ENCODE measurements around the gene PRELID2.
"Not testable (repeated sequence)": the region's sequence is repeated elsewhere in the genome, so short reads cannot be mapped to it uniquely, and the experiment has no call there.

GRCh38 chr5:145864432-145864831, 29.3 kb upstream of the PRELID2 start:
- not testable (repeated sequence) for TF ChIP-seq PATZ1 (CRISPR knock-in tag; IDR thresholded peaks at IDR 0.05; ENCODE audit: borderline replicate concordance); BACH2 (CRISPR knock-in tag; IDR thresholded peaks at IDR 0.05; ENCODE audit: borderline replicate concordance); ISL1 (CRISPR knock-in tag; IDR thresholded peaks at IDR 0.05); CSDC2 (CRISPR knock-in tag; IDR thresholded peaks at IDR 0.05); POU6F1 (CRISPR knock-in tag; IDR thresholded peaks at IDR 0.05; ENCODE audit: borderline replicate concordance, low read depth); PPARA (CRISPR knock-in tag; IDR thresholded peaks at IDR 0.05; ENCODE audit: borderline replicate concordance); ZNF565 (CRISPR knock-in tag; conservative IDR thresholded peaks at IDR 0.05; ENCODE audit: low read depth); SNAI2 (CRISPR knock-in tag; IDR thresholded peaks at IDR 0.05); ESRRG (CRISPR knock-in tag; IDR thresholded peaks at IDR 0.05)
